ENCODE data around the gene HBS1L.

HBS1L gene

GRCh38 chr6:135071541-135071940 lies 16.9 kb upstream of the HBS1L start:
- no peak for DNase-seq (ENCODE audit: low read depth)
- H3K4me3 ChIP-seq (ENCODE audit: low read depth, low read length) = no peak overlapping the region
- no peak for TF ChIP-seq CTCF (IDR thresholded peaks at IDR 0.05; ENCODE audit: insufficient read depth, low read depth, low read length, missing control alignments)

- no peak for DNase-seq (ENCODE audit: low read depth)
- no peak overlapping the region for H3K4me3 ChIP-seq (ENCODE audit: low read depth, low read length)
- no peak for TF ChIP-seq CTCF (IDR thresholded peaks at IDR 0.05; ENCODE audit: insufficient read depth, low read depth, low read length, missing control alignments)
Observed at GRCh38 chr6:135067911-135068310, 13.3 kb upstream of the HBS1L start.

GRCh38 chr6:135066806-135067205 lies 12.2 kb upstream of the HBS1L start:
- no peak for DNase-seq (ENCODE audit: low read depth)
- no peak for TF ChIP-seq CTCF (IDR thresholded peaks at IDR 0.05; ENCODE audit: insufficient read depth, low read depth, low read length, missing control alignments)
- H3K4me3 ChIP-seq (ENCODE audit: low read depth, low read length) = no peak overlapping the region

- TF ChIP-seq CTCF (IDR thresholded peaks at IDR 0.05; ENCODE audit: insufficient read depth, low read depth, low read length, missing control alignments) = no peak
- no peak for DNase-seq (ENCODE audit: low read depth)
- no peak overlapping the region for H3K4me3 ChIP-seq (ENCODE audit: low read depth, low read length)
Observed at GRCh38 chr6:135066397-135066796, 11.8 kb upstream of the HBS1L start.

- TF ChIP-seq CTCF (IDR thresholded peaks at IDR 0.05; ENCODE audit: insufficient read depth, low read depth, low read length, missing control alignments) = no peak
- no peak overlapping the region for H3K4me3 ChIP-seq (ENCODE audit: low read depth, low read length)
- DNase-seq (ENCODE audit: low read depth) = no peak
Observed at GRCh38 chr6:135064586-135064985, 10.0 kb upstream of the HBS1L start.

GRCh38 chr6:135063926-135064325 lies 9.3 kb upstream of the HBS1L start:
- DNase-seq (ENCODE audit: low read depth) = no peak
- no peak overlapping the region for H3K4me3 ChIP-seq (ENCODE audit: low read depth, low read length)
- TF ChIP-seq CTCF (IDR thresholded peaks at IDR 0.05; ENCODE audit: insufficient read depth, low read depth, low read length, missing control alignments) = no peak

- no peak for DNase-seq (ENCODE audit: low read depth)
- H3K4me3 ChIP-seq (ENCODE audit: low read depth, low read length) = no peak overlapping the region
- no peak for TF ChIP-seq CTCF (IDR thresholded peaks at IDR 0.05; ENCODE audit: insufficient read depth, low read depth, low read length, missing control alignments)
Observed at GRCh38 chr6:135062735-135063134, 8.1 kb upstream of the HBS1L start.

Measured in GM12865 (cell line).